Colonic mucosa (tissue), 4 donors: ENCODE measurements around the gene DMD. TPM values are rescaled to one million over a fixed set of nuclear protein-coding genes. Genes with fewer than 3 reads are reported as not detected.

Source experiments
- DNase-seq: peaks from one replicate; pipeline ENCODE4 v3.0.0-alpha.2; 2020
- H3K27ac ChIP-seq: fragments of 200-600 bp; one replicate; pipeline ENCODE4 v1.8.0; 2021
- H3K27me3 ChIP-seq: fragments of 200-600 bp; one replicate; pipeline ENCODE4 v1.8.0; 2021
- H3K36me3 ChIP-seq: fragments of 200-600 bp; one replicate; pipeline ENCODE4 v1.8.0; 2021
- H3K4me1 ChIP-seq: fragments of 200-600 bp; one replicate; pipeline ENCODE4 v1.8.0; 2021; ENCODE audit warnings: mild to moderate bottlenecking
- H3K4me3 ChIP-seq: fragments of 200-600 bp; one replicate; pipeline ENCODE4 v1.8.0; 2021
- H3K9ac ChIP-seq, 2 donors: one replicate each; pipeline ENCODE4 v1.7.0; 2013; ENCODE audit warnings: control low read depth in 2 of 2, low read depth in 2 of 2, low read length in 2 of 2
- H3K9me3 ChIP-seq: fragments of 200-600 bp; one replicate; pipeline ENCODE4 v1.8.0; 2021
- intact Hi-C: fragments of 100-400 bp; cut with DNase I; formaldehyde crosslinking; loops from one replicate; pipeline ENCODE4 v1.14.1; 2022
- total RNA-seq, 2 donors: library from RNA; stranded (reverse); fragmentation: NEBNext Ultra II Directional in 1 of 2; extraction: Animal tissue kit (Norgen Biotek cat#: 25700) in 1 of 2; gene quantifications; one replicate each; pipeline ENCODE4 v1.2.1, GENCODE V29; 2021
- TF ChIP-seq, protein P1 (sequence below): fragments of 200-600 bp; IDR thresholded peaks from one replicate; pipeline ENCODE4 v1.8.0; 2022; ENCODE audit warnings: antibody characterized with exemption, mild to moderate bottlenecking
- donor health status: healthy.
- donor health status: DM: no; HTN: no; CAD: no.
- donor health status: DM: no; HTN: no; CAD: no.

Gene DMD
- total RNA-seq, 2 donors from 2014 or later: 7.3 to 24.5 TPM

DNA sequence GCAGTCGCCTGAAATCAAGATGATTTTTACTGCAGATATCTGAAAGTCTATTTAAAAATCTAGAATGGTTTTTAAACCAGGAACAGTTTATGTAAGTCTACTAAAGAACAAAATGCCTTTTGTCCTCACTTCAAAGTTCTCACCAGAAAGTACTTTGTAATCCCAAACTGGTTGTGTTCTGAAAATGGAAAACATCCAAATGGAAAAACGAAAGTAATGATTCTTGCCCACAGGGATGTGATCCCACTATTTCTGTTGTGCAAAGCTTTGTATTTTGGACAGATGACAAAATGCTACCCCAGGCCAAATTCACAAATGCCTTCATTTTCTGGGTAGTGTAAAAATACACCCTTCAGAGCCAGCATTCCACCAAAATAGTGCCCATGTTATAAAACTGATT lies 1874.0 kb downstream of the DMD start:
- H3K4me1 ChIP-seq: no peaks in the 10 kb centered on the region
- DNase-seq: no peak
- H3K36me3 ChIP-seq: no peaks in the 10 kb centered on the region
- TF ChIP-seq, protein P1, sequence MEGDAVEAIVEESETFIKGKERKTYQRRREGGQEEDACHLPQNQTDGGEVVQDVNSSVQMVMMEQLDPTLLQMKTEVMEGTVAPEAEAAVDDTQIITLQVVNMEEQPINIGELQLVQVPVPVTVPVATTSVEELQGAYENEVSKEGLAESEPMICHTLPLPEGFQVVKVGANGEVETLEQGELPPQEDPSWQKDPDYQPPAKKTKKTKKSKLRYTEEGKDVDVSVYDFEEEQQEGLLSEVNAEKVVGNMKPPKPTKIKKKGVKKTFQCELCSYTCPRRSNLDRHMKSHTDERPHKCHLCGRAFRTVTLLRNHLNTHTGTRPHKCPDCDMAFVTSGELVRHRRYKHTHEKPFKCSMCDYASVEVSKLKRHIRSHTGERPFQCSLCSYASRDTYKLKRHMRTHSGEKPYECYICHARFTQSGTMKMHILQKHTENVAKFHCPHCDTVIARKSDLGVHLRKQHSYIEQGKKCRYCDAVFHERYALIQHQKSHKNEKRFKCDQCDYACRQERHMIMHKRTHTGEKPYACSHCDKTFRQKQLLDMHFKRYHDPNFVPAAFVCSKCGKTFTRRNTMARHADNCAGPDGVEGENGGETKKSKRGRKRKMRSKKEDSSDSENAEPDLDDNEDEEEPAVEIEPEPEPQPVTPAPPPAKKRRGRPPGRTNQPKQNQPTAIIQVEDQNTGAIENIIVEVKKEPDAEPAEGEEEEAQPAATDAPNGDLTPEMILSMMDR: no peak
- no peaks in the 10 kb centered on the region for H3K27me3 ChIP-seq
- H3K9me3 ChIP-seq: no peaks in the 10 kb centered on the region
- H3K27ac ChIP-seq: no peak overlapping the region
- intact Hi-C loops: no loop called here
- no peak overlapping the region for H3K4me3 ChIP-seq
- H3K9ac ChIP-seq: no peak overlapping the region

DNA sequence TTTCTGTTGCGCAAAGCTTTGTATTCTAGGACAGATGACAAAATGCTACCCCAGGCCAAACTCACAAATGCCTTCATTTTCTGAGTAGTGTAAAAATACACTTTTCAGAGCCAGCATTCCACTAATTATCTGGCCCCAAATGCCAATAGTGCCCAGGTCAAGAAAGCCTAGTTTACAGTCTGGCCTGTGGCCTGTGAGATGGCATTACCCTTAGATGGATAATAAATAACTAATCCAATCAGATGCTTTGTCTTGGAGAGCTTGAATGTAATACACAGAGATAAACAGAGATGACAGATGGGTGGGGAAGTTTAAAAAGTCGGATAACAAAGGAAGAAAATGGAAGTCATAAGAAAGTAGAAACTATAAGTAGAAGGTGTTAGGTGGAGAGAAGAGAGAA lies 1874.9 kb downstream of the DMD start:
- Histone ChIP-seq H3K4me1 (no peaks in the 10 kb centered on the region), H3K9ac (no peak overlapping the region), H3K27me3 (no peaks in the 10 kb centered on the region), H3K4me3 (no peak overlapping the region), H3K27ac (no peak overlapping the region), H3K9me3 (no peaks in the 10 kb centered on the region), H3K36me3 (no peaks in the 10 kb centered on the region)
- TF ChIP-seq, protein P1: no peak
- no peak for DNase-seq
- intact Hi-C loops: no loop called here

DNA sequence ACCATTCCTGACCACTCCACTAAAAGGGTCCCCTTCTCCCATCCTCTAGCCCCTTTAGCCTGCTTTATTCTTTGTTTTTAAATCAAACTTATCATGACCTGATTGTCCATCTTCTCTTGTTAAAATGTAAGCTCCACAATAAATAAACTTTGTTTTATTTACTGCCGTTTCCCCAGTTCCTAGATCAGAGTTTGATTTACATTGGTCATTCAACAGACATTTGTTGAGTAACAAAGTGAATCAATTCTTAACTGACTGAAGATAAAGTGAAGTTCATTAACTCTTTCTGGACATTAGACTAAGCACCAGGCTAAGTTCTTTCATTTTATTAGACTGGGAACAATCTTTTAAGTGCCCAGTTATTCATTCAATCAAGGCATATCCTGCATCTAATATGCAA lies 1876.4 kb downstream of the DMD start:
- Histone ChIP-seq H3K9ac (no peak overlapping the region), H3K27ac (no peak overlapping the region), H3K4me1 (no peaks in the 10 kb centered on the region), H3K9me3 (no peaks in the 10 kb centered on the region), H3K27me3 (no peaks in the 10 kb centered on the region), H3K36me3 (no peaks in the 10 kb centered on the region), H3K4me3 (no peak overlapping the region)
- intact Hi-C loops: no loop called here
- TF ChIP-seq, protein P1: no peak
- no peak for DNase-seq

DNA sequence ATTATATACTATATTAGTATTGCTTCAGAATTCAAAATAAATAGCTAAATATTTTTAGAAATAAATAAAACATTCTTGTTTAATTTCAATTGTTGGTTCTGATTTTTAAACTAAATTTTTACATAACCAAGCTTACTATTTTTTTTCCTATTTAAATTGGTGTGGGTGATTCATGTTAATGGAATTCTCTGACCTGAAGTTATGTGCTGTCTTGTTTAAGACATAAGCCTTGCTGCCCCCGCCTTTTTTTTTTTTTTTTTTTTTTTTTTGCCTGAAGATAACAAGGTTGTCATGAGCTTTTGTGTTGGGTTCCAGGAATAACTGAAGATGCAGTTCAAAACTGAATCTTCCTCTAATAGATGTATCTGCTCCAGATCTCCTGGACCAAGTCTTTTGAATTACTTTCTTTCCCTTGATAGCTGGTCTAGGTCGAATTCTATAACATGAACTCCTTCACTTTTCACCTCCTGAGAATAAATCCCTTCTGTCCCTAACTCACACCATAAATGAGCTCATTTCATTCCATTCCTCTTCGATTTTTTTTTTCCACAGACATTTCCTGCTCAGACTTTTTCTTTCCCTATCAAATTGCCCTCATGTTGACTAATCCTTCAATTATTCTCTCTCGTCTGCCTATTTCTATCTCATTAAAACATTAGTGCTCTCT lies 1878.1 kb downstream of the DMD start:
- Histone ChIP-seq H3K36me3 (no peaks in the 10 kb centered on the region), H3K4me3 (no peak overlapping the region), H3K9me3 (no peaks in the 10 kb centered on the region), H3K27ac (no peak overlapping the region), H3K9ac (no peak overlapping the region), H3K27me3 (no peaks in the 10 kb centered on the region), H3K4me1 (no peaks in the 10 kb centered on the region)
- intact Hi-C loops: no loop called here
- TF ChIP-seq, protein P1: no peak
- no peak for DNase-seq

DNA sequence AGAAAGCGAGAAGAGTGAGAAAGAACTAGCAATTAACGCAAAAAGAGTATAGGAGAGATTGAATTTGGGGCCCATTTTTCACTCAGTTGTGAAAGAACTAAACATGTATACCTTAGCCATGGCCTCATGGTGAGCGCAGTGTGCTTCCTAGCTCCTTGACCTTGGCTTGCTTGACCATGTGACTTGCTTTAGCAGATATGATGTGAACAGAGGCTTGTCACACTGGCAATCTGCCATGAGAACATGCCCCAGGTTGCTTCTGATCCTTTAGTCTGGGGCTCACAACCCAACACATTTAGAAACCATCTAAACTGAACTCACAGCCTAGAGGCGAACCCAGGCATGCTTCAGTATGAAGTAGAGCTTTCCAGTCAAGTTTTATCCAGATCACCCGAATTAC lies 1879.4 kb downstream of the DMD start:
- H3K27me3 ChIP-seq: no peaks in the 10 kb centered on the region
- intact Hi-C loops: no loop called here
- no peaks in the 10 kb centered on the region for H3K36me3 ChIP-seq
- no peak overlapping the region for H3K4me3 ChIP-seq
- H3K4me1 ChIP-seq: no peaks in the 10 kb centered on the region
- TF ChIP-seq, protein P1: no peak
- no peak overlapping the region for H3K27ac ChIP-seq
- H3K9me3 ChIP-seq: no peaks in the 10 kb centered on the region
- DNase-seq: no peak
- H3K9ac ChIP-seq: no peak overlapping the region
